Esophagus muscularis mucosa (tissue), 4 donors: ENCODE results near the gene SDK2. TPM values are rescaled to one million over a fixed set of nuclear protein-coding genes. Genes with fewer than 3 reads are reported as not detected.

Experiments used
- DNase-seq: peaks from one replicate; pipeline ENCODE4 v3.0.0-alpha.2; 2017; ENCODE audit errors: extremely low spot score
- H3K27ac ChIP-seq, 4 donors: fragments of 200-600 bp; sonication (generic); replicated peaks in 1 of 4; 1 replicate in 3 of 4; 2 replicates in 1 of 4; pipeline ENCODE4 v1.5.1; 2016 to 2019; ENCODE audit warnings: mild to moderate bottlenecking in 1 of 4
- H3K27me3 ChIP-seq, 4 donors: fragments of 200-600 bp; sonication (generic); one replicate each; pipeline versions ENCODE4 v1.5.1 to v1.6.0; 2016 to 2019
- H3K36me3 ChIP-seq, 4 donors: fragments of 200-600 bp; sonication (generic); one replicate each; pipeline ENCODE4 v1.5.1; 2016 to 2019
- H3K4me1 ChIP-seq, 4 donors: fragments of 200-600 bp; sonication (generic); one replicate each; pipeline ENCODE4 v1.5.1; 2016 to 2019
- H3K4me3 ChIP-seq, 4 donors: fragments of 200-600 bp; sonication (generic); 1 replicate in 2 of 4; 2 replicates in 2 of 4; pipeline ENCODE4 v1.5.1; 2016 to 2019; ENCODE audit warnings: mild to moderate bottlenecking in 4 of 4, moderate library complexity in 1 of 4
- H3K9me3 ChIP-seq, 4 donors: fragments of 200-600 bp; sonication (generic); 1 replicate in 3 of 4; 2 replicates in 1 of 4; pipeline ENCODE4 v1.5.1; 2016 to 2019
- EP300 ChIP-seq: sonication (generic); formaldehyde crosslinking; IDR thresholded peaks from one replicate; pipeline ENCODE4 v1.6.1; 2017; ENCODE audit warnings: antibody characterized with exemption
- POLR2A ChIP-seq: fragments of 450-650 bp; IDR thresholded peaks from one replicate; pipeline ENCODE4 v1.6.1; 2017; ENCODE audit warnings: antibody characterized with exemption, moderate library complexity, mild to moderate bottlenecking, low read depth
- POLR2AphosphoS5 ChIP-seq, 2 donors: sonication (generic); formaldehyde crosslinking; IDR thresholded peaks; one replicate each; pipeline ENCODE4 v1.6.1; 2017; ENCODE audit warnings: antibody characterized with exemption in 2 of 2
- WGBS: methylation state at CpG from one replicate; pipeline ENCODE4 v1.1.5; 2018; 5-methylcytosine and 5-hydroxymethylcytosine counted together
- intact Hi-C: fragments of 100-400 bp; cut with DNase I; formaldehyde crosslinking; loops from one replicate; pipeline ENCODE4 v1.15.1; 2023
- total RNA-seq, 4 donors: library from RNA; depleted of rRNA; stranded (reverse); fragments of >200 nt; gene quantifications; one replicate each; pipeline versions ENCODE4 v1.1.0 to v1.2.1, GENCODE V29; 2016
- TF ChIP-seq, protein P1 (sequence below), 3 experiments: fragments of 200-600 bp in 2 of 3; fragments of 450-650 bp in 1 of 3; sonication (generic) in 2 of 3; IDR thresholded peaks; one replicate each; pipeline ENCODE4 v1.5.1; 2017 to 2019; ENCODE audit warnings: antibody characterized with exemption in 3 of 3, mild to moderate bottlenecking in 2 of 3, moderate library complexity in 1 of 3

Gene SDK2
- total RNA-seq, 4 donors from 2014 or later: 0.42 to 2.0 (median 1.2) TPM

DNA sequence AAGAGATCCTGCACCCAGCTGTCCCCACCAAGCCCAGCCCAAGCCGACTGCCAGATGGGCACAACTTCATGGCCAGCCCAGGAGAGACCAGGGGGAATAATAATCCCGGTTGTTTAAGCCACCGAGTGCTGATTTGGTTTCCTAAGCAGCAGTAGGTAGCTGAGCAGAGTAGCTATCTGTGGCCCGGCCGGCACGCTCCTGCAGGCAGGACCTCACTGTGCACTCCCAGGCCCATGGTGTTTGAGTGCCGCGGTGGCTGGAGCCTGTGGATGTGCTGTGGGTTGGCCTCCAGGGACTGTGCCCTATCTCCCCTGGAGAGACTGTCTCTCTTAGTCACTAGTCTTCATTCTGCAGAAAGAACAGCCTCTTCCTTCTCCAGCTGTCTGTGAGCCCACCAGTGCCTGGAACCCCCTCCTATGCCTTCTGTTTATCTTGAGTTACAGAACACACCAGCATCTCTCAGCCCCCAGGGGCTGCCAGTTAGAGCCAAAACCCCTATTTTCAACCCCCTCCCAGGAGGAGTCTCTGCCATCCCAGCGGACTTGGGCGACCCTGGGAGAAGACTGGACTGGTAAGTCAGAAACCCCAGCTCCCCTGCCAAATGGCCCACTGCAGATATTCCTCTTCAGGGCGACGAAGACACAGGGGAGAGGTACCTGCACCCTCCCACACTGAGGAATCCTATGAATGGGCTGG lies 152.0 kb downstream of the SDK2 start:
- WGBS: 38% methylated on average over 5 of the region's 12 CpGs
- intact Hi-C loops: no loop called here

DNA sequence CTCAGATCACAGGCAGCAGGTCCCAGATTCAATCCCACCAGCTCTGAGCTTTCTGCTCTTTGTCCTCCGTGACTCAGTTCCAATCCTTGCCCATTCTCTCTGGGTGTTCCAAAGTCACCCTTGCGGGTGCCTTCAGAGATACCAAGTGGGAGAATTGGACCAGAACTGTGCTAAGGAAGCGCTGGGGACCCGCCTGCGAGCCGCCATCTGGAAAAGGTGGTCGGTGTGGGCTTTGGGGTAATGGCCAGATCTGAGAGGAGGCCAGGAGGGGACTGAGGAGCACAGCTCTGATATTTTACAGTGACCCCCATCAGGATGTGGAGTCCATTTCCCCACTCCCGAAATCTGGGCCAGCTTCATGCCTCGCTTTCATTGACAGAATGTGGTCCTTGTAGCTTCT lies 152.6 kb downstream of the SDK2 start:
- H3K4me3 ChIP-seq: no peak overlapping the region
- H3K27ac ChIP-seq: no peak overlapping the region
- TF ChIP-seq POLR2AphosphoS5 (IDR thresholded peaks at IDR 0.05) (no peak), POLR2A (no peak), EP300 (no peak)
- TF ChIP-seq, protein P1, sequence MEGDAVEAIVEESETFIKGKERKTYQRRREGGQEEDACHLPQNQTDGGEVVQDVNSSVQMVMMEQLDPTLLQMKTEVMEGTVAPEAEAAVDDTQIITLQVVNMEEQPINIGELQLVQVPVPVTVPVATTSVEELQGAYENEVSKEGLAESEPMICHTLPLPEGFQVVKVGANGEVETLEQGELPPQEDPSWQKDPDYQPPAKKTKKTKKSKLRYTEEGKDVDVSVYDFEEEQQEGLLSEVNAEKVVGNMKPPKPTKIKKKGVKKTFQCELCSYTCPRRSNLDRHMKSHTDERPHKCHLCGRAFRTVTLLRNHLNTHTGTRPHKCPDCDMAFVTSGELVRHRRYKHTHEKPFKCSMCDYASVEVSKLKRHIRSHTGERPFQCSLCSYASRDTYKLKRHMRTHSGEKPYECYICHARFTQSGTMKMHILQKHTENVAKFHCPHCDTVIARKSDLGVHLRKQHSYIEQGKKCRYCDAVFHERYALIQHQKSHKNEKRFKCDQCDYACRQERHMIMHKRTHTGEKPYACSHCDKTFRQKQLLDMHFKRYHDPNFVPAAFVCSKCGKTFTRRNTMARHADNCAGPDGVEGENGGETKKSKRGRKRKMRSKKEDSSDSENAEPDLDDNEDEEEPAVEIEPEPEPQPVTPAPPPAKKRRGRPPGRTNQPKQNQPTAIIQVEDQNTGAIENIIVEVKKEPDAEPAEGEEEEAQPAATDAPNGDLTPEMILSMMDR (IDR thresholded peaks at IDR 0.05): no peak
- H3K9me3 ChIP-seq: no peaks in the 10 kb centered on the region
- intact Hi-C loops: no loop called here
- 96% methylated on average over 9 of the region's 9 CpGs for WGBS
- no peaks in the 10 kb centered on the region for H3K4me1 ChIP-seq
- no peak for DNase-seq
- H3K36me3 ChIP-seq: no peaks in the 10 kb centered on the region
- peaks cover 0 to 57% (median 0%) of the 10 kb centered on the region in 4 donors for H3K27me3 ChIP-seq

More for the DNA sequence above, 152.0 kb downstream of the SDK2 start:
- no peaks in the 10 kb centered on the region for H3K36me3 ChIP-seq
- no peaks in the 10 kb centered on the region for H3K9me3 ChIP-seq
- TF ChIP-seq, protein P1 (IDR thresholded peaks at IDR 0.05): no peak
- TF ChIP-seq POLR2A (no peak), POLR2AphosphoS5 (IDR thresholded peaks at IDR 0.05) (no peak)
- H3K27ac ChIP-seq: no peak overlapping the region
- peaks cover 0 to 59% (median 0%) of the 10 kb centered on the region in 4 donors for H3K27me3 ChIP-seq
- H3K4me3 ChIP-seq: no peak overlapping the region
- no peaks in the 10 kb centered on the region for H3K4me1 ChIP-seq
- DNase-seq: no peak

DNA sequence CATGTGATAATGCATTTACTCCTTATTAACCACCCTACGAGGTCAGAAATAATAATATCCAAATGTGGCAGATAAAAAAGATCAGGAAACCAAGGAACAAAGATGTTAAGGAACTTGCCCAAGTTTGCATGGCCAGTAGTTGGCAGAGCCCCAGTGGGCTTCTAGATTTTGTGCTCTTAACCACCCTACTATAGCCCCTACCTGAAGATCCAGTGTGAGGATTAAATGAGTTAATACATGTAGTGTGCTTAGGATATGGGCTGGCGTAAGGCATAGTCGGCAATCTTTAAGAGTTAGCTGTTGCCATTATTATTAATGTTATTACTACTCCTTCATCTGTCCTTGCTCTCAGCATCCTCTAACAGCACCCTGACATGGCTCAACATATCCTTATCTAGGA lies 153.4 kb downstream of the SDK2 start:
- Histone ChIP-seq H3K27ac (no peak overlapping the region), H3K4me3 (no peak overlapping the region), H3K36me3 (no peaks in the 10 kb centered on the region), H3K4me1 (no peaks in the 10 kb centered on the region), H3K9me3 (no peaks in the 10 kb centered on the region), H3K27me3 (peaks cover 0 to 53% (median 0%) of the 10 kb centered on the region in 4 donors)
- WGBS: 90% methylated on average over 3 of the region's 3 CpGs
- DNase-seq: no peak
- no peak for TF ChIP-seq EP300
- TF ChIP-seq, protein P1 (IDR thresholded peaks at IDR 0.05): no peak
- no peak for TF ChIP-seq POLR2A
- TF ChIP-seq POLR2AphosphoS5 (IDR thresholded peaks at IDR 0.05): no peak
- intact Hi-C loops: no loop called here

DNA sequence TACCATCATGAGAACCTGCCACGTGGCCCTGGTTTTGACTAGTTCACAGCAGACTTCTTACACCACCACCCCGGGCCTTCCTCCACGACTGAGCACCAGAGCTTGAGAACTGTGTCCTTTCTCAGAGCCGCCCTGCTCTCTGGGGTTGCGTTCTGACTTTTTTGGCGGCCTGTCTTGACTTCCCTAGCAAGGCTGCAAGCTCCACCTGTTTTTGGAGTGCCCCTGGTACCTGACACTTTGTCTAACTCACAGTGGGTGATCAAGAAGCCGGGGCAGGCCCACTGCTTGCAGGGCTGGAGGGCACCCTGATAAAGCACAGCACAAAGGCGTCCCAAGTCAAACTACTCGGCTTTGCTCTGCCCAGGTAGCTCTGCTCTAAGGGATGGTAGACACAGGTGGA lies 154.3 kb downstream of the SDK2 start:
- no peaks in the 10 kb centered on the region for H3K4me1 ChIP-seq
- no peak for TF ChIP-seq POLR2AphosphoS5 (IDR thresholded peaks at IDR 0.05)
- TF ChIP-seq POLR2A: no peak
- TF ChIP-seq EP300: no peak
- TF ChIP-seq, protein P1 (IDR thresholded peaks at IDR 0.05): no peak
- 88% methylated on average over 8 of the region's 9 CpGs for WGBS
- H3K27me3 ChIP-seq: peaks cover 0 to 46% (median 0%) of the 10 kb centered on the region in 4 donors
- no peak for DNase-seq
- H3K4me3 ChIP-seq: no peak overlapping the region
- no peaks in the 10 kb centered on the region for H3K36me3 ChIP-seq
- intact Hi-C loops: no loop called here
- no peak overlapping the region for H3K27ac ChIP-seq
- H3K9me3 ChIP-seq: peaks cover 0 to 7% (median 2%) of the 10 kb centered on the region in 4 donors

DNA sequence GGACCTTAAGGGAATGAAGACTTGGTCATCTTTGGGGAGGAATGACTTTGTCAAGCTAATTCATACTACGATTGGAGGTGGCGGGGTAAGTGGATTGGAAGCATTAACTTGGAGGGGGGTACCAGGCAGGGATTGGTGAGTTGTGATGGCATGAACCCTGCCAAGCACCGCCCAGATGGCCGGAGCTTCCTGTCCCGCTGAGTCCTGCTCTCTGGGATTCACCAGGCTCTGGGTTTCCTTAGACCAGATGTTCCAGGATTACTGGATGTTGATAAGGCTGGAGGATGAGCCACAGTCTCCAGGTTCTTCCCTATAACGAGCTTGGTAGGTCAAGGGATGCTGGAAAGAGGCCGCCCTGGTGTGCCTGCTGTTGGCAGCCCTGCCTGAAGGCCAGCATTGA lies 154.9 kb downstream of the SDK2 start:
- intact Hi-C loops: no loop called here
- 86% methylated on average over 7 of the region's 7 CpGs for WGBS
- no peak for DNase-seq
- peaks cover 0 to 12% (median 4%) of the 10 kb centered on the region in 4 donors for H3K9me3 ChIP-seq
- peaks cover 0 to 43% (median 0%) of the 10 kb centered on the region in 4 donors for H3K27me3 ChIP-seq
- no peak overlapping the region for H3K4me3 ChIP-seq
- no peak overlapping the region for H3K27ac ChIP-seq
- H3K4me1 ChIP-seq: no peaks in the 10 kb centered on the region
- H3K36me3 ChIP-seq: no peaks in the 10 kb centered on the region
- TF ChIP-seq, protein P1 (IDR thresholded peaks at IDR 0.05): no peak
- TF ChIP-seq EP300 (no peak), POLR2A (no peak), POLR2AphosphoS5 (IDR thresholded peaks at IDR 0.05) (no peak)
